Activated T-cell treated with anti-CD3 and anti-CD28 coated beads, Interleukin-2, amount 50 U/mL, for 72 hours (primary cell): Measurements from ENCODE around the gene LOXL3. TPM values are rescaled to one million over a fixed set of nuclear protein-coding genes. Genes with fewer than 3 reads are reported as not detected.

ENCODE experiments used
- ATAC-seq, 2 donors: fragments of 150-1000 bp; cut with Tn5 transposase; replicated peaks in 1 of 2; 2 replicates each; pipeline ENCODE4 v1.10.0; 2021; ENCODE audit warnings: moderate library complexity in 2 of 2, mild to moderate bottlenecking in 1 of 2
- DNase-seq, 2 donors: peaks; one replicate each; pipeline ENCODE4 v3.0.0; 2021 to 2022; ENCODE audit warnings: mixed read lengths in 1 of 2
- H3K27ac Mint-ChIP-seq: one replicate; pipeline ENCODE4 v1.8.0; 2022; ENCODE audit warnings: mild to moderate bottlenecking, moderate library complexity, mixed read lengths
- H3K27me3 Mint-ChIP-seq: one replicate; pipeline ENCODE4 v1.8.0; 2022; ENCODE audit warnings: low read depth, mixed read lengths
- H3K36me3 Mint-ChIP-seq, 2 donors: one replicate each; pipeline ENCODE4 v1.8.0; 2022; ENCODE audit warnings: mixed read lengths in 2 of 2, mild to moderate bottlenecking in 1 of 2; ENCODE audit not compliant: insufficient read depth in 2 of 2
- H3K4me1 Mint-ChIP-seq: one replicate; pipeline ENCODE4 v1.8.0; 2022; ENCODE audit warnings: low read depth, mixed read lengths
- H3K4me3 Mint-ChIP-seq, 2 donors: one replicate each; pipeline ENCODE4 v1.8.0; 2022; ENCODE audit warnings: mild to moderate bottlenecking in 2 of 2, mixed read lengths in 2 of 2, moderate library complexity in 2 of 2
- H3K9me3 Mint-ChIP-seq, 2 donors: one replicate each; pipeline ENCODE4 v1.8.0; 2022; ENCODE audit warnings: mixed read lengths in 2 of 2
- total RNA-seq, 2 donors: library from RNA; stranded (reverse); gene quantifications; one replicate each; pipeline ENCODE4 v1.2.3, GENCODE V29; 2022

Gene LOXL3
- total RNA-seq, 2 donors from 2014 or later, result 3.1 to 3.6 TPM

DNA sequence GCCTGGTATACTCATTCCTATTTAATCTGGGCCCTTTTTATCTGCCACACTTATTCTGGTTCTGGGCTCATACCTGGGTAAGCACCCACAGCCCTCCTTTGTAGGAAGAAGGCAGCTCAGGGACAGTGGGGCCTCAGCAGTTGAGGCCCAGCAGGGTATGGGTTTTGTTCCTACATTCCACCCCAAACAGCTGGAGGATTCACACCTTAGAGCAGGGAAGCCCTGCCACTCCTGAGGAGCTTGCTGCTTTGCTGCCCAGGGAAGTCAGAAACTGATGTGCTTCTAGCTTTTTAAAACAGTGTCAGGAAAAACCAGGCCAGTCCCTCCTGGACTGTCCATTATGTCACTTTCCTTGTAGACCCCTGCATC, 53.2 kb downstream of the LOXL3 start:
- Mint-ChIP-seq H3K27ac (no peak overlapping the region), H3K4me1 (peaks cover 54% of the 10 kb centered on the region)

DNA sequence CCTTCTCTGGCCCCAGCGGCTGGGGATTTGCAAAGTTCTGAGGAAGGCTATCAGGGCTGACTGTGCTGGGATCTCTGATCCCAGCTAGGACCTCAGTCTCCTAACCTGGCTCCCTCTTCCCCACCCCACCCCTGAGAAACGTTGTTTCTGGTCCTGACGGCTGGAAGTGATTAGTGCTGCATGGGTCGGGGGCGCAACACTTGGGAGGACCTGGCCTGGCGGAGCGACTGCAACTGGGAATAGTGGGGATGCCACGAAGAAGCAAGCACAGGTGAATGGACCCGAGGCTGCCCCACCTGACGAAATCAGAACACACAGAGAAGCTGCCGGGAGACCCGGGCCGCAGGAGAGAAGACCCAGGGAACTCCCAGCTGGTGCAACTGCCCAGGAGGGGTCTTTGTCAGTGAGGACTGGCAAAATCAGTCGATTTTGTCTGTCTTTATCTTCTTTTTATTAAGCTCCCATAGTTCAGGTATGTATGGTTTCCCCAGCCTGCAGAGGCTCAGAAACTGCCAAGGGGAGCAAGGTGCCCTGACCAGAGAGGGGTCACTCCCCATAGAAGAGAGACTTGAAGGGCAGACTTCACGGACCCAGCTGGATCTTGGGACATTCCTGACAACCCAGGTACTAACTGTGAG, 53.7 kb downstream of the LOXL3 start:
- no peak overlapping the region for H3K27ac Mint-ChIP-seq
- H3K4me3 Mint-ChIP-seq, result peak overlapping the region in 1 of 2 donors; percentile 93
- H3K9me3 Mint-ChIP-seq, result no peaks in the 10 kb centered on the region

More for the DNA sequence above, 53.2 kb downstream of the LOXL3 start:
- ATAC-seq, result no peak
- Mint-ChIP-seq H3K36me3 (peaks cover 3 to 13% of the 10 kb centered on the region in 2 donors), H3K9me3 (no peaks in the 10 kb centered on the region), H3K4me3 (no peak overlapping the region), H3K27me3 (peaks cover 70% of the 10 kb centered on the region)
- DNase-seq, result no peak

GRCh38 chr2:74499267-74499939, 54.3 kb downstream of the LOXL3 start, which contains the start of gene LBX2:
Gene LBX2 (minus strand): TSS chr2:74499603. CDS start chr2:74499537, 66 bp downstream.
- peaks cover 64% of the 10 kb centered on the region for H3K27me3 Mint-ChIP-seq
- H3K9me3 Mint-ChIP-seq, result no peaks in the 10 kb centered on the region
- ATAC-seq (peak; percentile 14 to 26), DNase-seq (peak; percentile 48 to 51)
- peaks cover 43% of the 10 kb centered on the region for H3K4me1 Mint-ChIP-seq
- peaks cover 0 to 5% of the 10 kb centered on the region in 2 donors for H3K36me3 Mint-ChIP-seq
- peak within 1 kb of the TSS; percentile 56 for H3K27ac Mint-ChIP-seq
- peak within 1 kb of the TSS; percentile 83 to 93 for H3K4me3 Mint-ChIP-seq

More for the DNA sequence above, 53.7 kb downstream of the LOXL3 start:
- H3K27me3 Mint-ChIP-seq, result peaks cover 70% of the 10 kb centered on the region
- DNase-seq, result no peak
- peaks cover 3 to 10% of the 10 kb centered on the region in 2 donors for H3K36me3 Mint-ChIP-seq
- ATAC-seq, result no peak
- peaks cover 49% of the 10 kb centered on the region for H3K4me1 Mint-ChIP-seq

- H3K27me3 Mint-ChIP-seq, result peaks cover 57% of the 10 kb centered on the region
- peak; percentile 54 to 55 for DNase-seq
- peak overlapping the region; percentile 56 for H3K27ac Mint-ChIP-seq
Observed at GRCh38 chr2:74498500-74499266, 55.1 kb downstream of the LOXL3 start.

GRCh38 chr2:74497777-74498499, 55.8 kb downstream of the LOXL3 start:
- peak overlapping the region; percentile 83 to 93 for H3K4me3 Mint-ChIP-seq
- H3K9me3 Mint-ChIP-seq, result no peaks in the 10 kb centered on the region
- peak; percentile 31 to 57 for ATAC-seq
- H3K27ac Mint-ChIP-seq, result no peak overlapping the region
- H3K36me3 Mint-ChIP-seq, result peaks cover 2 to 3% of the 10 kb centered on the region in 2 donors
- DNase-seq, result peak; percentile 34 to 52
- H3K27me3 Mint-ChIP-seq, result peaks cover 54% of the 10 kb centered on the region
- H3K4me1 Mint-ChIP-seq, result peaks cover 30% of the 10 kb centered on the region

More at GRCh38 chr2:74498500-74499266, 55.1 kb downstream of the LOXL3 start:
- no peaks in the 10 kb centered on the region for H3K9me3 Mint-ChIP-seq
- H3K36me3 Mint-ChIP-seq, result peaks cover 0 to 3% of the 10 kb centered on the region in 2 donors
- H3K4me3 Mint-ChIP-seq, result peak overlapping the region; percentile 83 to 93
- peaks cover 36% of the 10 kb centered on the region for H3K4me1 Mint-ChIP-seq
- ATAC-seq, result peak; percentile 72 to 74

DNA sequence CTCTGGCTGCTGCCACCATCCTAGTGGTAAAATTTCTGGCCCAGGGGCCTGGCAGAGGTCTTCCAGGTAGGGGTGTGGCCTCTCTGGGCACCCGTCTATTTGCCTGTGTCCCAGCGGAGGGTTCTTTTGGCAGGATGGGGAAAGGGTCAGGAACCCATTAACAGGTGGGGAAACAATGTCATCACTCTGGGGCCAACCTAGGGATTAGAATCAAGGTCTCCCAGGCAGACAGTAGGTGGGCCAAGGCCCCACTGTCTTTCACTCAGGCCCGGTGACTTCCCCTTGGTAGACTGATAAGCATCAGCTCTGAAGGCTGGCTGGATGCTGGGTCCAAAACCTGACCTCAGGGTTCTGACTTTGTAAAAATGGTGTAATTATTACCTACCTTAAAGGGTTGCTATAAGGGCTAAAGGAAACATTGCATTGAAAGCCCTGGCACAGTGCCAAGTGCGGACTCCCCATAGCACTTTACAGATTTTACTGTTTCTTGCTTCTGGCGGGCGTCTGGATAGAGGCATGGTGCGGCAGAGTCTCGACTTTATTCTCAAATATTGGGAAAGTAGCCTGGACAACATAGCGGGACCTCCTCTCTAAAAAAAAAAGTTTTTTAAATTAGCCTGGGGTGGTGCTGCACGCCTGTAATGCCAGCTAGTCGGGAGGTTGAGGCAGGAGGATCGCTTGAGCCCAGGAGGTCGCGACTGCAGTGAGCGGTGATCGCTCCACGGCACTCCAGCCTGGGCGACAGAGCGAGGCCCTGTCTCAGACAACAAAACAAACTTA, 56.6 kb downstream of the LOXL3 start:
- ATAC-seq (no peak), DNase-seq (no peak)
- Mint-ChIP-seq H3K4me1 (peaks cover 28% of the 10 kb centered on the region), H3K36me3 (peaks cover 2 to 3% of the 10 kb centered on the region in 2 donors), H3K27ac (no peak overlapping the region), H3K9me3 (no peaks in the 10 kb centered on the region), H3K4me3 (peak overlapping the region; percentile 83 to 93), H3K27me3 (peaks cover 46% of the 10 kb centered on the region)

- Mint-ChIP-seq H3K27ac (no peak overlapping the region), H3K4me1 (peaks cover 21% of the 10 kb centered on the region), H3K9me3 (no peaks in the 10 kb centered on the region), H3K36me3 (peaks cover 2 to 5% of the 10 kb centered on the region in 2 donors), H3K27me3 (peaks cover 29% of the 10 kb centered on the region), H3K4me3 (no peak overlapping the region)
- DNase-seq (no peak), ATAC-seq (no peak)
Observed at GRCh38 chr2:74495440-74495839, 58.3 kb downstream of the LOXL3 start.

DNA sequence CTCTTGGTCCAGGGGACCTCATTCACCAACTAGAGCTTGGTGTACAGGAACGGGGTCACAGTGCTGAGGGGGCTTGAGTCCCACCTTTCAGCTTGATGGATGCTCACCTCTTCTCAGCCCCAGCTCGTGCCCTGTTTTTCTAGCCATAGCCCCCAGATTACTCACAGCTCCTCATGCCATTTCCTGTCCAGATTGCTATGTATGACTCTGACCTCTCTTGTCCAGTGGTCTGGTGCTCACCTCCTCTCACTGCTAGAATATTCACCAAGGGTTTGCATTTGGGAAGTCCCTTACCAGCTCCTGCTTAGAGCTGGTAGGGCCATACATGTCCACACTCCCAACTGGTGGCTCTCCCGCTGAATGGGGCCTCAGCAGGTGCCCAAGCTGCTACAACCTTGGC, 60.2 kb downstream of the LOXL3 start:
- H3K4me3 Mint-ChIP-seq, result no peak overlapping the region
- H3K27me3 Mint-ChIP-seq, result peaks cover 13% of the 10 kb centered on the region
- H3K36me3 Mint-ChIP-seq, result peaks cover 2 to 8% of the 10 kb centered on the region in 2 donors
- peaks cover 13% of the 10 kb centered on the region for H3K4me1 Mint-ChIP-seq
- H3K9me3 Mint-ChIP-seq, result no peaks in the 10 kb centered on the region
- DNase-seq (no peak), ATAC-seq (no peak)
- no peak overlapping the region for H3K27ac Mint-ChIP-seq

GRCh38 chr2:74491648-74492544, 61.8 kb downstream of the LOXL3 start:
- Mint-ChIP-seq H3K36me3 (peaks cover 2 to 5% of the 10 kb centered on the region in 2 donors), H3K27ac (no peak overlapping the region), H3K27me3 (no peaks in the 10 kb centered on the region), H3K9me3 (no peaks in the 10 kb centered on the region), H3K4me1 (no peaks in the 10 kb centered on the region), H3K4me3 (no peak overlapping the region)
- DNase-seq, result no peak
- no peak for ATAC-seq

DNA sequence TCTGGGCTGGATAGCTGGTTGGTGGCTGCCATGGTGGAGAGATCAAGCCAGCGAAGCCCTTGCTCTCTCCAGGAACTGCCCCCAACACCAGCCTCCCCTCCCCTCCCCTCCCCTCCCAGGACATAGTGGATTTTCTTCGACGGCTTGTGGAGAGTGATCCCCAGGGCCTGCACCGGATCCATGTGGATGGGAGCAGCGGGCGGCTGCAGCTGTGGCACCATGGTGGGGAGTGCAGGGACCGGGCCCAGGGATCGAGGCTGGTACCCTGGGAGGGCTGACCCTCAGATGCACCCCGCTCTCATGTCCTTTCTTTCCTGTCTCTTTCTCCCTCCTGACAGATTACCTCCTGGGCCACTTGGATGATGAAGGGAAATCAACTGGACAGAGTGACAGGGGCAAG, 63.8 kb downstream of the LOXL3 start:
- no peak overlapping the region for H3K4me3 Mint-ChIP-seq
- peaks cover 4 to 12% of the 10 kb centered on the region in 2 donors for H3K36me3 Mint-ChIP-seq
- H3K27me3 Mint-ChIP-seq, result no peaks in the 10 kb centered on the region
- H3K9me3 Mint-ChIP-seq, result no peaks in the 10 kb centered on the region
- peaks cover 4% of the 10 kb centered on the region for H3K4me1 Mint-ChIP-seq
- ATAC-seq (no peak), DNase-seq (no peak)
- H3K27ac Mint-ChIP-seq, result no peak overlapping the region

DNA sequence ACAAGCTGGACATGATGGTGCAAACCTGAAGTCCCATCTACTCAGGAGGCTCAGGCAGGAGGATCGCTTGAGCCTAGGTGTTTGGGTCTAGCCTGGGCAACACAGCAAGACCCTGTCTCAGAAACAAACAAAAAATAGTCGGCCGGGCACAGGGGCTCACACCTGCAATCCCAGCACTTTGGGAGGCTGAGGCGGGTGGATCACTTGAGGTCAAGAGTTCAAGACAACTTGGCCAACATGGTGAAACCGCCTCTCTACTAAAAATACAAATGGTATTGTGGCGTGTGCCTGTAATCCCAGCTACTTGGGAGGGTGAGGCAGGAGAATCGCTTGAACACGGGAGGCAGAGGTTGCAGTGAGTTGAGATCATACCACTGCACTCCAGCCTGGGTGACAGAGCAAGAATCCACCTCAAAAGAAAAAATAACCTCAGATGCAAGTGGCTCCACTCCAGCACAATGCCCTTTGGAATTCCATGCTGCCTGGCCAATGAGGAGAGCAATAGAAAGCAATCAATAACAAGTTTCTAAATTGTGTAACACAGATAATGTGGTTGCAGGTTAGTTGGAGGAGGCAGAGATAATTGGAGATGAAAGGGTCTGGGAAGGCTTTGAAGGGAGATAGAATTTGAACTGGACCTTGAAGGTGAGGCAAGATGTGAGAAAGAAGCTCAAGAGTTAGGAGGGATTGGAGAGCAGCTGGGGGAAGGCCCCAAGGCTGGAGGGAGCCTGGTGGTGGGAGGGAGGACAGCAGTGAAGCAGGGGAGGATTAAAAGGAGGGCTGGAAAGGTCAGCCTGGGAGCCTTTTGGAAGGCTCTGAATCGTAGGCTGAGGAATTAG, 64.9 kb downstream of the LOXL3 start:
- no peak for ATAC-seq
- Mint-ChIP-seq H3K27ac (peak overlapping the region; percentile 6), H3K4me1 (peaks cover 11% of the 10 kb centered on the region), H3K9me3 (no peaks in the 10 kb centered on the region), H3K36me3 (peaks cover 4 to 12% of the 10 kb centered on the region in 2 donors), H3K27me3 (no peaks in the 10 kb centered on the region), H3K4me3 (no peak overlapping the region)
- DNase-seq, result no peak
